HG02571 (cell line): ENCODE results near the gene XRCC4.
"Not testable (repeated sequence)": the region's sequence is repeated elsewhere in the genome, so short reads cannot be mapped to it uniquely, and the experiment has no call there.

Source experiments
- ATAC-seq: cut with Tn5 transposase; IDR thresholded peaks from one replicate; pipeline ENCODE4 v1.9.1; 2021; ENCODE audit warnings: mild to moderate bottlenecking, moderate library complexity; ENCODE audit not compliant: unreplicated experiment

The XRCC4 gene

GRCh38 chr5:83076742-83077661 is at the start of gene XRCC4, which contains the start of gene TMEM167A:
Gene XRCC4, plus strand, starts transcription at chr5:83077547. Its CDS starts 27,373 bp downstream, at chr5:83104920.
Gene TMEM167A, minus strand, starts transcription at chr5:83077394. Its CDS starts 71 bp downstream, at chr5:83077323.
- peak; percentile 98 for ATAC-seq

GRCh38 chr5:83029912-83030311 is 47.4 kb upstream of the XRCC4 start:
- no peak for ATAC-seq

GRCh38 chr5:83031381-83031780 is 46.0 kb upstream of the XRCC4 start:
- no peak for ATAC-seq

- no peak for ATAC-seq
These were observed 43.3 kb upstream of the XRCC4 start for GRCh38 chr5:83034036-83034435.

- no peak for ATAC-seq
These were observed 42.7 kb upstream of the XRCC4 start for GRCh38 chr5:83034528-83035207.

GRCh38 chr5:83035373-83036100 is 41.8 kb upstream of the XRCC4 start:
- no peak for ATAC-seq

GRCh38 chr5:83036991-83037575 is 40.3 kb upstream of the XRCC4 start:
- no peak for ATAC-seq

- no peak for ATAC-seq
These were observed 38.4 kb upstream of the XRCC4 start for GRCh38 chr5:83038924-83039323.

- ATAC-seq = no peak
These were observed 34.8 kb upstream of the XRCC4 start for GRCh38 chr5:83042507-83042906.

GRCh38 chr5:83044926-83045325 is 32.4 kb upstream of the XRCC4 start:
- ATAC-seq = no peak

- no peak for ATAC-seq
These were observed 29.1 kb upstream of the XRCC4 start for GRCh38 chr5:83048277-83048676.

GRCh38 chr5:83048811-83049210 is 28.5 kb upstream of the XRCC4 start:
- ATAC-seq = no peak

GRCh38 chr5:83049370-83049885 is 27.9 kb upstream of the XRCC4 start:
- no peak for ATAC-seq

- no peak for ATAC-seq
These were observed 26.5 kb upstream of the XRCC4 start for GRCh38 chr5:83050723-83051340.

- ATAC-seq = no peak
These were observed 22.2 kb upstream of the XRCC4 start for GRCh38 chr5:83055166-83055565.

GRCh38 chr5:83058726-83059125 is 18.6 kb upstream of the XRCC4 start:
- ATAC-seq = no peak

GRCh38 chr5:83059341-83059740 is 18.0 kb upstream of the XRCC4 start:
- ATAC-seq = no peak

GRCh38 chr5:83066548-83067110 is 10.7 kb upstream of the XRCC4 start:
- no peak for ATAC-seq

- not testable (repeated sequence) for ATAC-seq
These were observed 10.0 kb upstream of the XRCC4 start for GRCh38 chr5:83067377-83067776.
